GM12875 (cell line): ENCODE measurements around the gene EML1.
A peak's percentile ranks its signal among the peaks of the same experiment; 100 is the strongest.

Experiments used
- H3K4me3 ChIP-seq: one replicate; pipeline ENCODE4 v1.5.1; 2011; ENCODE audit warnings: low read depth, low read length, control low read depth
- CTCF ChIP-seq: IDR thresholded peaks from 2 replicates; pipeline ENCODE4 v1.5.1; 2011; ENCODE audit warnings: low read depth, mild to moderate bottlenecking, control low read depth, inconsistent platforms, low read length, moderate library complexity, borderline replicate concordance; ENCODE audit not compliant: insufficient read depth

The EML1 gene

GRCh38 chr14:99930420-99931274, 137.4 kb downstream of the EML1 start:
- no peak overlapping the region for H3K4me3 ChIP-seq
- no peak for TF ChIP-seq CTCF

GRCh38 chr14:99931308-99931707, 138.1 kb downstream of the EML1 start:
- no peak overlapping the region for H3K4me3 ChIP-seq
- no peak for TF ChIP-seq CTCF

- TF ChIP-seq CTCF: no peak
- no peak overlapping the region for H3K4me3 ChIP-seq
Observed at GRCh38 chr14:99936056-99936455, 142.8 kb downstream of the EML1 start.

GRCh38 chr14:99936738-99937474, 143.7 kb downstream of the EML1 start:
- peak; percentile 29; the same call in 1 of the 2 replicates for TF ChIP-seq CTCF
- H3K4me3 ChIP-seq: no peak overlapping the region

GRCh38 chr14:99937475-99938244, 144.4 kb downstream of the EML1 start:
- no peak for TF ChIP-seq CTCF
- H3K4me3 ChIP-seq: no peak overlapping the region

GRCh38 chr14:99938376-99938775, 145.2 kb downstream of the EML1 start:
- no peak overlapping the region for H3K4me3 ChIP-seq
- no peak for TF ChIP-seq CTCF

GRCh38 chr14:99938896-99939295, 145.7 kb downstream of the EML1 start:
- no peak overlapping the region for H3K4me3 ChIP-seq
- TF ChIP-seq CTCF: no peak
